Endometrial microvascular endothelial cells (primary cell): ENCODE results near the gene RAB3A. TPM values are rescaled to one million over a fixed set of nuclear protein-coding genes. Genes with fewer than 3 reads are reported as not detected.
"Not testable (repeated sequence)": the region's sequence is repeated elsewhere in the genome, so short reads cannot be mapped to it uniquely, and the experiment has no call there.

Source experiments
- in situ Hi-C: cut with HindIII; loops from 2 replicates; pipeline ENCODE4 v1.10.0; 2017; ENCODE audit warnings: low sequenced_read_pairs, low pct_unique_long_range_greater_than_20kb; ENCODE audit errors: inconsistent ontology term
- total RNA-seq: library from RNA; depleted of rRNA; stranded (reverse); fragments of >200 nt; gene quantifications from one replicate; pipeline ENCODE4 v1.2.3, GENCODE V29; 2015; ENCODE audit errors: inconsistent ontology term

RAB3A gene
- total RNA-seq, 1 donor from 2014 or later: 2.6 TPM

- in situ Hi-C loops: no loop called here
These were observed 21.5 kb upstream of the RAB3A start for GRCh38 chr19:18225355-18225701.

- in situ Hi-C loops: no loop called here
These were observed 20.9 kb upstream of the RAB3A start for GRCh38 chr19:18224525-18225354.

- in situ Hi-C loops: no loop called here
These were observed 20.1 kb upstream of the RAB3A start for GRCh38 chr19:18223860-18224524.

GRCh38 chr19:18221815-18222725 lies 18.2 kb upstream of the RAB3A start:
- in situ Hi-C loops: no loop called here

- in situ Hi-C loops: no loop called here
These were observed 16.9 kb upstream of the RAB3A start for GRCh38 chr19:18220632-18221275.

- in situ Hi-C loops: no loop called here
These were observed 16.2 kb upstream of the RAB3A start for GRCh38 chr19:18219911-18220631.

- in situ Hi-C loops: no loop called here
These were observed 14.8 kb upstream of the RAB3A start for GRCh38 chr19:18218600-18218999.

GRCh38 chr19:18218159-18218558 lies 14.3 kb upstream of the RAB3A start:
- in situ Hi-C loops: no loop called here

- in situ Hi-C loops: no loop called here
These were observed 12.9 kb upstream of the RAB3A start for GRCh38 chr19:18216789-18217188.

GRCh38 chr19:18214779-18215433 lies 11.1 kb upstream of the RAB3A start:
- in situ Hi-C loops: no loop called here

- in situ Hi-C loops: no loop called here
These were observed 7.8 kb upstream of the RAB3A start for GRCh38 chr19:18211683-18212082.

GRCh38 chr19:18209912-18210311 lies 6.1 kb upstream of the RAB3A start:
- in situ Hi-C loops: not testable (repeated sequence)

- in situ Hi-C loops: no loop called here
These were observed 4.5 kb upstream of the RAB3A start for GRCh38 chr19:18208098-18208951.

- in situ Hi-C loops: no loop called here
These were observed 2.2 kb upstream of the RAB3A start for GRCh38 chr19:18206018-18206417.

- in situ Hi-C loops: no loop called here
These were observed 1.5 kb upstream of the RAB3A start for GRCh38 chr19:18205200-18205892.

GRCh38 chr19:18204394-18205199 lies 755 bp upstream of the RAB3A start:
- in situ Hi-C loops: no loop called here
